ENCODE data around the gene HSPB7. TPM values are rescaled to one million over a fixed set of nuclear protein-coding genes. Genes with fewer than 3 reads are reported as not detected.
"Not testable (repeated sequence)": the region's sequence is repeated elsewhere in the genome, so short reads cannot be mapped to it uniquely, and the experiment has no call there.

Gene HSPB7
- total RNA-seq, 1 donor from 2014 or later, result 4.9 TPM

DNA sequence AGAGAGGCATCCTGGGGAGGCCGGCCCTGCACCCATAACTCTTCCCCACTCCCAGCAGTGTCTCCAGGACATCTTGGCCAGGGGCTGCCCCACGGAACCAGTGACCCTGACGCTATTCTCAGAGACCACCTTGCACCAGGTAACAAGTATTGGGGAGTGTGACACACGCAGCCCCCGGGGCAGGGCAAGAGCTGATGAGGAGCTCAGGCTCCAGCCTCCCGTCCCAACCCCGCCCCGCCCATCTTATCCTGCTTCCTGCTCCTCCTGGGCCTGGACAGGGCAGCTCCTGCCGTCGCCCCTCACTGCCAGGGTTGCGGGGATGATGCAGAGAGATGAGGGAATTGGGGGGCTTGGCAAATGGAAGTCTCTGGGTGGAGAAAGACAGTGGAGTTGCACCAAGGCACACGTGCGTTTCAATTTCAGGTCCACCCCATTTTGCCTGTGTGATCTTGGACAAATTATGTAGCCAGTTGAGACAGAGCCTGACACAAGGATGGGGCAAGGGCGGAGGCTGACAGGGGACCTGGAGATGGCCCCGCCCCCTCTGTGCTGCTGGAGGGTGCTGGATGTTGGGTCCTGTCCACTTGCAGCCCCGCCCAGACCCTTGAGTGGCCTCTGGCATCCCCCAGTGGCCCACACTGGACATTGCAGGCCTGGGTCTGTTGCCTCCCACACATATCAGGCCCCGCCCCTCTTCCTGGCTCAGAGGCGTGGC, 14.7 kb upstream of the HSPB7 start:
- DNase-seq, result peak; percentile 87
- Histone ChIP-seq H3K27ac (no peak overlapping the region), H3K4me3 (no peak overlapping the region), H3K4me1 (no peaks in the 10 kb centered on the region), H3K36me3 (no peaks in the 10 kb centered on the region), H3K27me3 (ENCODE audit: low read depth) (peaks cover 18% of the 10 kb centered on the region), H3K9me3 (no peaks in the 10 kb centered on the region)
- ATAC-seq, result peak; percentile 93 to 95
- intact Hi-C loops (cut with DNase I), result no loop called here
- peak; percentile 90 for TF ChIP-seq CTCF (IDR thresholded peaks at IDR 0.05)

GRCh38 chr1:16031551-16031950, 13.7 kb upstream of the HSPB7 start:
- DNase-seq (no peak), ATAC-seq (no peak)
- intact Hi-C loops (cut with DNase I), result no loop called here
- H3K4me1 ChIP-seq, result peaks cover 7% of the 10 kb centered on the region
- H3K4me3 ChIP-seq, result no peak overlapping the region
- H3K36me3 ChIP-seq, result no peaks in the 10 kb centered on the region
- no peak for TF ChIP-seq CTCF (IDR thresholded peaks at IDR 0.05)
- no peaks in the 10 kb centered on the region for H3K9me3 ChIP-seq
- peaks cover 25% of the 10 kb centered on the region for H3K27me3 ChIP-seq (ENCODE audit: low read depth)
- H3K27ac ChIP-seq, result no peak overlapping the region

DNA sequence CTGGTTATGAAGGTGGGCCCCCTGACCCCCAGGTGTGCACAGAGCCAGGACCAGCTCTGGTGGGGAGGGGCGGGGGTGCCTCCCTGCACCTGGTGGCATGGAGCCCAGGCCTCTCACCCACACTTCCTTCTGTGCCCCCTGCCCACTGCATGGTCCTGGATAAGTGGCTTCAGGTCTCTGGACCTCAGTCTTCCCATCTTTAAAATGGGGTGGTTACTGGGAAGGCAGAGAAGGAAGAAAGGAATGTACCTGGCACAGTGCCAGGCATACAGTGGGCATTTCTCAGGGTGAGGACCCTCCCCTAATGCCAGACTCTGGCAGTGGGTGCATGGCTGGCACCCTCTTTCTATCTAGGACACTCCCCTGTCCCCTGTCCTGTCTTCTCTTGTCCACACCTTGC, 11.4 kb upstream of the HSPB7 start:
- ATAC-seq (no peak), DNase-seq (no peak)
- H3K4me3 ChIP-seq, result no peak overlapping the region
- no peaks in the 10 kb centered on the region for H3K9me3 ChIP-seq
- no peaks in the 10 kb centered on the region for H3K36me3 ChIP-seq
- H3K27me3 ChIP-seq (ENCODE audit: low read depth), result peaks cover 25% of the 10 kb centered on the region
- no peak for TF ChIP-seq CTCF (IDR thresholded peaks at IDR 0.05)
- H3K4me1 ChIP-seq, result peaks cover 7% of the 10 kb centered on the region
- H3K27ac ChIP-seq, result no peak overlapping the region
- intact Hi-C loops (cut with DNase I), result no loop called here

DNA sequence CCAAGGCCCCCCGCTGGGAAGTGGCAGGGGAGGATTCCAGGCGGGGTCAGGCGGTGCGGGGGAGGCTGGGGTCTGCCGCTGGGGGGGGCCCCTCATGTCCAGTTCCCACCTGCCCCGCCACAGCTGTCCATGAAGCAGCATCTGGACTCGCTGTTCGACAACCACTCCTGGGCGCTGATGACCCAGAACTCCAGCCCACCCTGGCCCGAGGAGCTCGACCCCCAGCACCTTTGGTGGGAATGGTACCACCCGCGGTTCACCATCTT, 11.1 kb upstream of the HSPB7 start:
- H3K4me3 ChIP-seq; H3K9me3 ChIP-seq; DNase-seq; H3K27ac ChIP-seq; ATAC-seq; H3K36me3 ChIP-seq; intact Hi-C loops (cut with DNase I); H3K4me1 ChIP-seq: not testable (repeated sequence)
- peaks cover 25% of the 10 kb centered on the region for H3K27me3 ChIP-seq (ENCODE audit: low read depth)

DNA sequence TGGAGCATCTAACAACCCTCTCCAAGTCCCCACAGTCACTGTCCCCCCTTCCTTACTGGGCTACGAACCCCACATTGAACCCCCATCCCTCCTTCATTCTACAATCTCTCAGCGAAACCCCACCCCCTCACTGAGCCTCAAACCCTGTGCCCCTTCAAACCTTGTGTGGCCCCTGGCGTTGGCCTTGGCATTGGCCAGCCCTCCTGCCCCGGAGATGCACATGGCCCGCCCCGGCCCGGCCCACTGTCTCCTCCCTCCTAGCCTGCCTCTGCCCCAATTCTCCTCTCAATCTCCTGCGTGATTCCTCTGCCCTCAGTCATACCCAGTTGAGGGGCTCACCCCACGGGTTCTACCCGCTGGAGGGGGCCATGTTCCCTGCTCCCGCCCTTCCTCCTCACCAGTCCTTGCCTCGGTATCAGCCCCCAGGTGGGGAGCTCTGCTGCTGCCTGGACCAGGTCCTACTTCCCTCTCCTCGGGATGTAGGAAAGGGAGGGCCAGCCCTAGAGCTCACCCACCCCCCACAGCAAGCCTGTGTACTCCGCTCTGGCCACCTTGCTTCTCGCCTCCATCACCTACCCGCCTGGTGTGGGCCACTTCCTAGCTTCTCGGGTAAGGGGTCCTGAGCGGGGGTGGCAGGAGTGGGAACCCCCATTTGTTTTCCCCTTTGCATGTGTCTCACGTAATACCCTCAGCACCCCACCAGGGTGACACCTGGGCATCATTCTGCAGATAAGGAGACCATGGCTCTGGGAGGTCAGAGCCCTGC, 10.6 kb upstream of the HSPB7 start:
- no peak for DNase-seq
- no peaks in the 10 kb centered on the region for H3K36me3 ChIP-seq
- ATAC-seq, result no peak
- H3K4me1 ChIP-seq, result peaks cover 7% of the 10 kb centered on the region
- H3K4me3 ChIP-seq, result no peak overlapping the region
- H3K9me3 ChIP-seq, result no peaks in the 10 kb centered on the region
- H3K27me3 ChIP-seq (ENCODE audit: low read depth), result peaks cover 25% of the 10 kb centered on the region
- no peak for TF ChIP-seq CTCF (IDR thresholded peaks at IDR 0.05)
- H3K27ac ChIP-seq, result no peak overlapping the region
- intact Hi-C loops (cut with DNase I), result no loop called here
